HG03521 (cell line): ENCODE data around the gene EVPLL.
"Not testable (repeated sequence)": the region's sequence is repeated elsewhere in the genome, so short reads cannot be mapped to it uniquely, and the experiment has no call there.

Experiments
- ATAC-seq: cut with Tn5 transposase; IDR thresholded peaks from one replicate; pipeline ENCODE4 v1.9.1; 2021; ENCODE audit warnings: mild to moderate bottlenecking, moderate library complexity; ENCODE audit not compliant: unreplicated experiment

EVPLL gene

GRCh38 chr17:18377437-18378204 is at the start of gene EVPLL:
Gene EVPLL (plus strand): TSS chr17:18377778. CDS start chr17:18380938, 3,160 bp downstream.
- ATAC-seq: no peak

GRCh38 chr17:18328643-18329204 is 48.9 kb upstream of the EVPLL start:
- ATAC-seq: no peak

- no peak for ATAC-seq
These were observed 45.7 kb upstream of the EVPLL start for GRCh38 chr17:18331879-18332278.

GRCh38 chr17:18332909-18333489 is 44.6 kb upstream of the EVPLL start:
- ATAC-seq: no peak

GRCh38 chr17:18338158-18338557 is 39.4 kb upstream of the EVPLL start:
- not testable (repeated sequence) for ATAC-seq

- ATAC-seq: no peak
These were observed 37.6 kb upstream of the EVPLL start for GRCh38 chr17:18339933-18340332.

GRCh38 chr17:18344021-18344420 is 33.6 kb upstream of the EVPLL start:
- no peak for ATAC-seq

- no peak for ATAC-seq
These were observed 24.0 kb upstream of the EVPLL start for GRCh38 chr17:18353541-18353940.

- no peak for ATAC-seq
These were observed 21.0 kb upstream of the EVPLL start for GRCh38 chr17:18356624-18357023.

GRCh38 chr17:18360518-18360917 is 17.1 kb upstream of the EVPLL start:
- no peak for ATAC-seq

- no peak for ATAC-seq
These were observed 15.5 kb upstream of the EVPLL start for GRCh38 chr17:18361837-18362697.

GRCh38 chr17:18362698-18363100 is 14.9 kb upstream of the EVPLL start:
- ATAC-seq: no peak

- ATAC-seq: peak; percentile 98
These were observed 14.2 kb upstream of the EVPLL start, which contains the start of gene SHMT1 for GRCh38 chr17:18363101-18364049. Gene SHMT1 (minus strand): TSS chr17:18363550. CDS start chr17:18355981, 7,569 bp downstream.

GRCh38 chr17:18364166-18364565 is 13.4 kb upstream of the EVPLL start:
- ATAC-seq: no peak

- ATAC-seq: no peak
These were observed 8.6 kb upstream of the EVPLL start for GRCh38 chr17:18368946-18369345.

- ATAC-seq: no peak
These were observed 6.8 kb upstream of the EVPLL start for GRCh38 chr17:18370761-18371160.

- no peak for ATAC-seq
These were observed 6.1 kb upstream of the EVPLL start for GRCh38 chr17:18371455-18371854.

GRCh38 chr17:18373181-18373580 is 4.4 kb upstream of the EVPLL start:
- ATAC-seq: not testable (repeated sequence)

GRCh38 chr17:18374216-18374615 is 3.4 kb upstream of the EVPLL start:
- no peak for ATAC-seq

- no peak for ATAC-seq
These were observed 577 bp downstream of the EVPLL start for GRCh38 chr17:18378205-18378505.
